NCI-H2107 treated with DMSO at 0.1 percent for 48 hours (cell line): ENCODE measurements around the gene GOLGA8S.
"Not testable (repeated sequence)": the region's sequence is repeated elsewhere in the genome, so short reads cannot be mapped to it uniquely, and the experiment has no call there.

Experiments
- DNase-seq: peaks from one replicate; lab custom pipeline; 2025; ENCODE audit not compliant: unreplicated experiment; lab: John Stamatoyannopoulos, UW

The GOLGA8S gene, protein sequence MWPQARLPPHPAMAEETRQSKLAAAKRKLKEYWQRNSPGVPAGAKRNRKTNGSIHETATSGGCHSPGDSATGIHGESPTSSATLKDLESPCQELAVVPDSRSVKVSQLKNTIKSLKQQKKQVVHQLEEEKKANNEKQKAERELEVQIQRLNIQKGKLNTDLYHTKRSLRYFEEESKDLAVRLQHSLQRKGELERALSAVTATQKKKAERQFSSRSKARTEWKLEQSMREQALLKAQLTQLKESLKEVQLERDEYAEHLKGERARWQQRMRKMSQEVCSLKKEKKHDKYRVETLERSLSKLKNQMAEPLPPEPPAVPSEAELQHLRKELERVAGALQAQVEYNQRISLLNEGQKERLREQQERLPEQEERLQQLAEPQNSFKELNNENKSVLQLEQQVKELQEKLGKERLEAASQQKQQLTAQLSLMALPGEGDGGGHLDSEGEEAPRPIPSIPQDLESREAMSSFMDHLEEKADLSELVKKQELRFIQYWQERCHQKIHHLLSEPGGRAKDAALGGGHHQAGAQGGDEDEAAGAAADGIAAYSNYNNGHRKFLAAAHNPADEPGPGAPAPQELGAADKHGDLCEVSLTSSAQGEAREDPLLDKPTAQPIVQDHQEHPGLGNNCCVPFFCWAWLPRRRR

DNA sequence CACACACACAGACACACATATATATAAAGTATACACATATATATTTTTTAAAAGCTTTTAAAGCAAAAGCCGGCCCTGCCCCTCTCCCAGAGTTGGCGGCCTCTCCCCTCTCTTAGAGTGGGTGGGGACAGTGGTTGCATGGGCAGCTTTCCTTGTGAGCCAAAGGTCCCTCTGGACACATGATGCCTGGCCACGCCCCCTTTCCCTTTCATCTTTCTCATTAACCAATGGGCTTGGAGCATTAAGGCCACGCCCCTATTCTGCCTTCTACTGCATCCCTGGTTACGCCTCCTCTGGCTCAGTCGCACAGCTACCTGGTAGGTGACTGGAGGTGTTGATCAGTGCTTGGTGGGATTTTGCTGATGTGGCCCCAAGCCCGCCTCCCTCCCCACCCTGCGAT, at the start of gene GOLGA8S:
TSS of gene GOLGA8S (plus strand) at position 301 of the 400 bp plus-strand sequence. CDS start at position 363, 62 bp downstream.
- not testable (repeated sequence) for DNase-seq

DNA sequence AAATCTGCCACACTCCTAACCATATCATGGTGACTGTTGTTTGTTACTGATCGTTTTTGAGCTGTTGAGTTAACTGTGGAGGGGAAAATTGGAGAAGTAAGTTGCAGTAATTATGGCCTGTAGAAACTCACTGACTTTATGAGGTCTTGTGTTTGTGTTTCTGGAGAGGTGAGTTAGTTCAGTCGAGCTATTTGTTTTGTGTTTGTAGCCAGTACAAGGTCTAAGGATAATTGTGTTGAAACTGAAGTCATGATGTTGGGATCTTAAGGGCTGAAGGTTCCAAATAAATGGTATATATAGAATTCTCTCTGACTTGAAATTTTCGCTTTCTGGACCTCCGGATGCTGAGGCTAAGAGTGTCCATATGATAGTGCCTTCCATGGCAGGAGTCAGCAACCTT, 49.7 kb upstream of the GOLGA8S start:
- DNase-seq = not testable (repeated sequence)

DNA sequence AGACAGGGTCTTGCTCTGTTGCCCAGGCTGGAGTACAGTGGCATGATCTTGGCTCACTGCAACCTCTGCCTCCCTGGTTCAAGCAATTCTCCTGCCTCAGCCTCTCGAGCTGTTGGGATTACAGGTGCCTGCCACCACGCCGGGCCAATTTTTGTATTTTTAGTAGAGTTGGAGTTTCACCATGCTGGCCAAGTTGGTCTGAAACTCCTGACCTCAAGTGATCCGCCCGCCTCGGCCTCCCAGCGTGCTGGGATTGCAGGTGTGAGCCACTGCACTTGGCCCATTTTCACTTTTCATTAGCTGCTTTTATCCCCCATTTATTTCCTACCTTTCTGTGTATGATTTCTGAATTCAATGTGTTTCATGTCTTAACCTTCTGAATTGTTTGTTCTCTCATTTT, 48.6 kb upstream of the GOLGA8S start:
- not testable (repeated sequence) for DNase-seq

DNA sequence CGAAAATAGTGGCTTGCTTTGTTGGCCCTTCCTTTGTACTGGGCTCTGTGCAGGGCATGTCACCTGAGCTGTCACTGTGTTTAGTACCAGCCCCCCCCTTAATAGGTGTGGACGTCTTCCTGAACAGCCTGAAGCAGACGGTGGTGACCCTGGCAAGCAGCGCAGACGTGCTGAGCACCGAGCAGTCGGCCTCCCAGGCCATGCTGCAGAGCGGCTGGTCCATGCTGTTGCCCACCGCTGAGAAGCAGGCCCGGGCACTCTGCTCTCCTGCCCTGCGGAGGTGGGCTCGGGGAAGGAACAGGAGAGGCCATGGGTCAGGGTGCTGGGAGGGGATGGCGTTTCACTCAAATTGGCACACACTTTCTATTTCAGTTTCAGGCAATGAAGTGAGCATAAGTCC, 43.3 kb upstream of the GOLGA8S start:
- not testable (repeated sequence) for DNase-seq

DNA sequence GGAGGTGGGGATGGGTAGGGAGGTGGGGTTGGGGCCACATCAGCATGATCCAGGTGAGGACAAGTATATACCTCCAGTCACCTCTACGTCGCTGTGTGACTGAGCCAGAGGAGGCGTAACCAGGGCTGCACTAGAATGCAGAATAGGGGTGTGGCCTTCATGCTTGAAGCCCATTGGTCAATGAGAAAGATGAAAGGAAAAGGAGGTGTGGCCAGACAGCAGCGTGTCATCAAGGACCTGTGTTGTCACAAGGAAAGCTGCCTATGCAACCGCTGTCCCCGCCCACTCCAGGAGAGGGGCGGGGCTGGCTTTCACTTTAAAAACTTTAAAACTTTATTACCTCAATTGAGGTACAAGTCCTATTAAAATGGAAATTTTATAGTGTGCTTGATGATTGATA, 20.5 kb upstream of the GOLGA8S start, which contains the start of gene GOLGA6L26:
TSS of gene GOLGA6L26 (minus strand) at position 101 of the 400 bp plus-strand sequence. CDS start at position 40, 61 bp downstream.
- not testable (repeated sequence) for DNase-seq

DNA sequence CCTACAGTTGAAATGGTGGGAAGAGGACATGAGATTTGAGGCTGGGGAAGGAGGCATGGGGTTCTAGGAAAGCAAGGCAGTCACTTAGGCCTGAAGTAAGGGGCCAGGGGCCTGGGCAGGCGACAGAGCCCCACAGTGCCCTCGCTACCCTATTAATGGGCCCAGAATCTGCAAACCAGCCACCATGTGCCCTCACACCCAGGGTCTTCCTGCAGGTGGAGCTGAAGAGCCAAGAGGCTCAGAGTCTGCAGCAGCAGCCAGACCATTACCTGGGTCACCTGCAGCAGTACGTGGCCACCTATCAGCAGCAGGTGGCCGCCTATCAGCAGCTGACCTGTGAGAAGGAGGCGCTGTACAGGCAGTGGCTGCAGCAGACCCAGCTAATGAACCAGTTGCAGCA, 8.1 kb downstream of the GOLGA8S start:
- not testable (repeated sequence) for DNase-seq

DNA sequence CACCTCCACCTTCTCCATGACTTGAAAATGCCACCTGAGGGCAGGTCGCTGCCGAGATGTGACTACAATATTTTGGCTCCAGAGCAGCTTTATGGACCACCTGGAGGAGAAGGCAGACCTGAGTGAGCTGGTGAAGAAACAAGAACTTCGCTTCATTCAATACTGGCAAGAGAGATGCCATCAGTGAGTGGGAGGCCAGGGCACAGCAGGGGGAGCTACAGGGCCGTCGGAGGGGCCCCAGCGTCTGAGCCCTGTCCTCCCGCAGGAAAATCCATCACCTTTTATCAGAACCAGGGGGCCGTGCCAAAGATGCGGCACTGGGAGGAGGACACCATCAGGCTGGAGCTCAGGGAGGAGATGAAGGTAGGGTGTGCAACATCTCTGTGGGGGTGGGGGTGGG, 9.7 kb downstream of the GOLGA8S start:
- not testable (repeated sequence) for DNase-seq

DNA sequence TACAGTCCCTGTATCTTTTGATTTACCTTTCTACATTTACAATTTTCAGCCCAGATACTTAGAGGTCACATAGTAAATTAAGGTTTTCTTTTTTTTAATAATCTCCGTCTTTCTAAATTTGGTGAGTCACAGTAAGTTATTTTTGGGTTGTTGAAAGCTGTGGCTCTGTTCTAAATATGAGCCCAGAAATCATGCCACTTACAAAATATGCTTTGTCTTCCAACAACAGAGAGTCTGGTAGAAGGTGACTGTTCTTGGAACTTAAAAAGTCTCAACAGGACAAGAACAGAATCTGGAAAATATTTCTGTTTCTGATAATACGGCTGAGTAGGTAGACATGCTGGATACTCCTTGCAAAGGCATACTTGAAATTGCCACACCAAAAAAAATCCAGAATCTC, 16.0 kb downstream of the GOLGA8S start:
- no peak for DNase-seq

DNA sequence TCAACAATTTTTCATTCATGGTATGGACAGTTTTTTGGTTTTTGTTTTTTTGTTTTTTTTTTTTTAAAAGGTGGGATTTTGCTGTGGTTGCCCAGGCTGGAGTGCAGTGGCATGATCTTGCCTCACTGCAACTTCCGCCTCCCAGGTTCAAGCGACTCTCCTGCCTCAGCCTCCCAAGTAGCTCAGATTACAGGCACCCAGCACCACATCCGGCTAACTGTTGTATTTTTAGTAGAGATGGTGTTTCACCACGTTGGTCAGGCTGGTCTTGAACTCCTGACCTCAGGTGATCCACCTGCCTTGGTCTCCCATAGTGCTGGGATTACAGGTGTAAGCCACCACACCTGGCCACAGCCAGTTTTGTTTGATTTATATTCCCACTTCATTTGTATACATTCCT, 16.6 kb downstream of the GOLGA8S start:
- not testable (repeated sequence) for DNase-seq

DNA sequence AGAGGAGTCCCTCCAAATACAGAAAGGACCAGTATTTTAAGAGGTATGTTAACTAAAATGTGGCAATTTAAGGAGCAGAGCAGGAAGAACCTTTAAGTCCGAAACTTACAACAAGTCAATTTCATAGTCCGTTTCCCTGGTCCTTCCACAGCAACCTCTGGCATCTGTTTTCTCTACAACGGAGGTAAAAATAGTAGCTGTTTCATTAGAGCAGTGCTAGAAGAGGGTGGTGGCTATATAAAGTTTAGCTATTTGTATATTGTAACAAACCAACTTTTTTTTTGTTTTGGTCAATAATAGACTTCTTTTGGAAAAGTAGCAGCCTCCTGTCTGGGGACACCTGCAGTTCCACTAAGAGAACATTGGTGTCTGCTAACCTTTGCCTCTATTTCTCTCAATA, 17.3 kb downstream of the GOLGA8S start:
- not testable (repeated sequence) for DNase-seq

DNA sequence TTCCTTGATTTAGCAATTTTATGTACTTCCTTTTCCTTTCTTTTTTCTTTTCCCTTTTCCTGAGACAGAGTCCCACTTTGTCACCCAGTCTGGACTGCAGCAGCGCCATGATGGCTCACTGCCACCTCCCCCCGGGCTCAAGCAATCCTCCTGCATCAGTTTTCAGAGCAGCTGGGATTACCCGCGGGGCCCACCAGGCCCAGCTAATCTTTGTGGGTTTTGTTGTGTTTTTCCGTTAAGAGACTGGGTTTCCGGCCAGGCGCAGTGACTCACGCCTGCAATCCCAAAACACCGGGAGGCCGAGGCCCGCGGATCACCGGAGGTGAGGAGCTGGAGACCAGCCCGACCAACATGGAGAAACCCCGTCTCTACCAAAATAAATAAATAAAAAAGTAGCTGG, 17.7 kb downstream of the GOLGA8S start:
- no peak for DNase-seq

DNA sequence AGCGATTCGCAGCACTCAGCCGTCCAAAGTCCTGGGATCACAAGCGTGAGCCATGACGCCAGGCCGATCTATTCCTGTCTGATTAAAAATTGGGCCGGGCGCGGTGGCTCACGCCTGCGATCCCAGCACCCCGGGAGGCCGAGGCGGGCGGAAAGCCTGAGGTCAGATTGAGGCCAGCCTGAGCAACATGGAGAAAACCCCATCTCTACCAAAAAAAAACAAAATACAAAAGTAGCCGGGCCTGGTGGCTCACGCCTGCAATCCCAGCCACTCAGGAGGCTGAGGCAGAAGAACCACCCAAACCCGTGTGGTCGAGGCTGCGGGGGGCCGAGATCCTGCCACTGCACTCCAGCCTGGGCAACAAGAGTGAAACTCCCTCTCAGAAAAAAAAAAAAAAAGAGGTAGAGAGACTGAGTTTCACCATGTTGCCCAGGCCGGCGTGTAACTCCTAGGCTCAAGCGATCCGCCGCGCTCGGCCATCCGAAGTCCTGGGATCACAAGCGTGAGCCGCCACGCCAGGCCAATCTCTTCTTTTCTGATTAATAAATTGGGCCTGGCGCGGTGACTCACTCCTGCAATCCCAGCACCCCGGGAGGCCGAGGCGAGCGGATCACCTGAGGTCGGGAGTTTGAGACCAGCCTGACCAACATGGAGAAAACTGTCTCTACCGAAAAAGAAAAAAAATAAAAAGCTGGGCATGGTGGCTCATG, 18.5 kb downstream of the GOLGA8S start:
- not testable (repeated sequence) for DNase-seq

DNA sequence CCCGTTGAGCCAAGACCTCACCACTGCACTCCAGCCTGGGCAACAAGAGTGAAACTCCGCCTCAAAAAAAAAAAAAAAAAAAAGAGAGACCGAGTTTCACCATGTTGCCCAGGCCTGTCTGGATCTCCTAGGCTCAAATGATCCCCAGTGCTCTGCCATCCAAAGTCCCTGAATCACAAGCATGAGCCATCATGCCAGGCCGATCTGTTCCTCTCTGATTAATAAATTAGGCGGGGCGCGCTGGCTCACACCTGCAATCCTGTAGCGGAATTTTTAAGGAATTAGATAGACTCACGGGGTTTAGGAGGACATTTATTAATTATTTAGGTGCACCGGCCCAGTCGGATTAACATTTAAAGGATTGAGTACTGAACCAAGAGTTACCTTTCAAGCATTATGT, 19.7 kb downstream of the GOLGA8S start:
- DNase-seq = not testable (repeated sequence)

DNA sequence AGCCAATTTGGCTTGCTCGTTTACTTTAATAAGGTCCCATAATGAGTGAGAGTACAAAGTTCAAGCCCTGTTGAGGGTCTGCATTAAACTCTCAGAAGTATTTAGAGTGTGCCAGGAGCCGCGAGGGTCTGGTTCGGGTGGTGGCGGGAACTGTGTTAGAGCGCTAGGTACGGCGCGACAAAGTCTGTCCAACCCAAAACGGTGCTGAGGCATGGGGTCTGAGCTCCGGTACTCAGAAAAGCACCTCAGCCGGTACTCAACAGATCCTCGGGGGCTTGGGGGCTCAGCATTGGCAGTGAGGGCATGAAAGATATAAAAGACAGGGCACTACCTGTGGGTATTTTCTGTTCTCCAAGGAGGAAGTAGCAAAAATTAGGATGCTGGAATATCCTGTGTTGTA, 24.4 kb downstream of the GOLGA8S start:
- DNase-seq = not testable (repeated sequence)

DNA sequence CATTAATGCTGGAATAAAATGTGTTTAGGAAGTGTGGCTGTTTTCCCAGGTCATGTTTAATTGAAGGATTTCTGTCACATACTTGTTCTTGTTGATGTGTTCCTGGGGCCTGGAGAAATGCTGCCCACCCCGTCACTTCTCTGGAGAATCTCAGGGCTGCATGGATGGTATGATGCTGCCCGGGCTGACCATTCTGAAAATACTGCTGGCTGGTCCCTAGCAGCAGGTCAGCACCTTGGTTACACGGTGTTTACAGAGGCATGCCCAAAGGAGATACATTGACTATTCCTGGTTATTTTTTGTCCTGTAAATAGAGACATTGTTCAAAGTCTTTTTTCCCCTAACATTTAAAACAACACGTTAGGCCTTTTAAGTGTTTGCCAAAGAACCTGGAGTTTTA, 26.2 kb downstream of the GOLGA8S start:
- DNase-seq = not testable (repeated sequence)

DNA sequence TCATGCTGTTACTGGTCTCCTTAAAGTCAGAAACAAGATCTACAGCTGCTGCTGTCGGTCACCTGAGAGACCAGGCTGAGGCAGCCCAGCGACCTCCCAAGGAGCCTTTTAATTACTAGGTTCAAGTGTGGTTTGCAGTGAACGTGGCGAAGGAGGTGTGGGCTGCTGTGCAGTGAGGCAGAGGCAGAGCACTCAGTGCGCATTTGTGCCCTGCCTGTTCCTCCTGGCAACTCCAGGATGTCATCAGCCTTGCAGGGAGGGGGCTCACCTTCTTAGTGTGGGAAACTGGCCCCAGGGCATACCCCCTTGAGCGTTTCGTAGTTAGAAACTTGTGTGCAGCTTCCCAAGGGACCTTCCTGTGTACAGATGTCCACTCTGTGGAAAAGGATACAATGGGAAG, 26.6 kb downstream of the GOLGA8S start:
- not testable (repeated sequence) for DNase-seq

DNA sequence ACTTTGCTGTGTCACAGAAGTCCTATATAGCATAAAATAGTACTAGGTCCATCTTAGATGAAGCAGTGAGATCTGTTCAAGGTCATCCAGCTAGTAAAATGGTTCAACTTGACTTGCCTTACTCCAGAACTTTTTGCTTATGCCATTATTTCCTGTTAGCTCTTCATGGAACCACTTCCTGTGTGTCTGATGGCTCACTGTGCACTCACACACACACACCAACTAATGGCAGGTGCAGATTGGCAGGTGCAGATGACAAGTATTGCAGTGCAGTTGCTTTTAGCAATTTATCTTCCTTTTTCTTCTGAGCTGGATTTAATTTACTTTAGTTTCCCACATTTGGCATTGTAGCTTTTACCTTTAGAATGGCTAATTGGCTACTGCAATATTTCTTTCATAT, 29.8 kb downstream of the GOLGA8S start:
- peak; percentile 28 for DNase-seq

DNA sequence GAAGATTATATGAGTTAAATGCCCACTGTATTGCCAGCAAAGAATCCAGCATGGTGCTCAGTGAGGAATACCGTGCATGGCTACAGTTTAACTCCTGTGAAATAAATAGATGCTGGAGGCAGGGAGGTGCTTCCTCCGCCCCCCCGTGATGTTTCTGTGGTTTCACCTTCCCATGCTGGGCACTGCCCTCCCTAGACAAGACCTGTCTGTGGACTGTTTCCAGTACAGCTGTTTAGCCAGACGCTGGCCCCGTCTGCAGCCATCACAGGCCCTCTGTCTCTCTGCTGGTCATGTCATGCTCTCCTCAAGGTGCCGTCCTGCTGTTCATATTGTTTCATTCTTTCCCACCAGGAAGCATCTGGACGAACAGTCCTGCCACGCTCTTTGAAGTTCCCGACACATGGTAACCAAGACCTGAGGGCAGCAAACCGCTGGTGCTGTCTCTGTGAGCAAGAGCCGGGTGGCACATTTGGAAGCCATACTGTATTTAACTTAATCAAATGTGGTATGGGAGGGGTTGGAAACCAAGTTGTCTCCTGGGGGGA, 31.4 kb downstream of the GOLGA8S start:
- no peak for DNase-seq

DNA sequence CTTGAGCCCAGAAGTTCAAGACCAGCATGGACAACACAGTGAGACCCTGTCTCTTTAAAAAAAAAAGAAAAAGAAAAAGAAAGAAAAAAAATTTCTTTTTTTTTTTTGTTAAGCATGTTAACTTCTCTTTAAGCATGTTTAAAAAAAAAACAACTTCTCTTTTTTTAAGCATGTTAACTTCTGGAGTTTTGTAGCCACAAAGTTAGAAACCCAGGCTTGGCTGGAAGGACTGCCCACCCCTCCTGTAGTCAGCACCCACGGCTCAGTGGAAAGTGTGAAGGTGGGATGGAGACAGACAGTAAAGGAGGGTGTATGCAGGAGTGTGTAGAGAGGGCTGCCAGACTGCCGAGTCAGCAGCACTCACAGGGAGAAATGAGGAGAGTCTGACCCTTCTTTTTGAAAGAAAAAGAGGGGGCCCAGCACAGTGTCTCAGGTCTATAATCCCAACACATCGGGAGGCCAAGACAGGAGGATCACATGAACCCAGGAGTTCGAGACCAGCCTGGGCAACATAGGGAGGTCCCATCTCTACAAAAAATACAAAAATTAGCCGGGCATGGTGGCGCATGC, 33.2 kb downstream of the GOLGA8S start:
- no peak for DNase-seq

DNA sequence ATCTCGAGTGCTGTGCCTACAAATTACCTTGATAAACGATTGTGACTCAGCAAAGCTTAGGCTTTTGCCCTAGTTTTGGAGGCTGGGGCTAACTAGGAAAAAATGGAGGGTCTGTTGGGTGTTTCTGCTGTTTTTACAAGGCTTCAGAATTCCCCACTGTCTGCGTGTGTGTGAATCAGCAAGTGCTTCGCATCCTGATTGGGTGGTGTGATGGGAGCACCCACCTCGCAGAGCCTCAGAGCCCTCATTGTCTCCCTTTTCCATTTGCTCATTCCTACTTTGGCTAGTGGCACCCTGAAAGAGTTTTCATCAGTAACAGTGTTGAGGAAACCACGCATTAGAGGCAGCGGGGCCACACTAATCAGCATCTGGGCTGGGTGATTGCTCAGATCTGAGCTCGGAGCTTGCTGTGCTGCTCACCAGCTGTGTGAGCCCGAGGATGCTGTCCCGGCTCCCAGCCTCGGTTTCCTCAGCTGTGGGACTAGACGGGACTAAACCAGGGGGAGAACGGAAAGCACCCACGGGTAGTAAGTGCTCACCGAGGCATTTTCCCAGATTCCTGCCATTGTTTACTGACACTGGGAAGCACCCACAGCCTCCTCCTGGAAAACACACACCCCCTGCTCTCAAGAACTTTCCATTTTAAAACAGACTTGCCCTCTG, 40.6 kb downstream of the GOLGA8S start:
- no peak for DNase-seq
